HepG2 (cell line): Measurements from ENCODE around the gene WWTR1. TPM values are rescaled to one million over a fixed set of nuclear protein-coding genes. Genes with fewer than 3 reads are reported as not detected.
A peak's percentile ranks its signal among the peaks of the same experiment; 100 is the strongest.

Experiments used
- ATAC-seq: fragments of 200-7000 bp; cut with Tn5 transposase; 3 replicates; pipeline ENCODE4 v1.9.1; 2020; ENCODE audit warnings: mild to moderate bottlenecking, moderate library complexity
- Bru-seq: library from RNA; stranded (reverse); fragments of 400-500 nt; gene quantifications from one replicate; lab custom pipeline; 2021; lab: Mats Ljungman, UMichigan
- BruChase-seq, 2 experiments: library from RNA; stranded (reverse); fragments of 400-500 nt; gene quantifications; one replicate each; lab custom pipeline; 2021; lab: Mats Ljungman, UMichigan
- BruUV-seq: library from RNA; stranded (reverse); fragments of 400-500 nt; replicated peaks from 2 replicates; lab custom pipeline; 2021; lab: Mats Ljungman, UMichigan
- CTCF ChIA-PET: fragments of 300-600 bp; formaldehyde crosslinking; extraction: SDS; loops from one replicate; lab custom pipeline; 2021; ENCODE audit warnings: low total read pairs, inconsistent platforms, low intra/inter-chr PET ratio; lab: Yijun Ruan, JAX
- POLR2A ChIA-PET: fragments of 350-600 bp; sonication (Branson Sonifier 250); formaldehyde crosslinking; loops from one replicate; lab custom pipeline; 2020; ENCODE audit warnings: antibody characterized with exemption, inconsistent platforms; lab: Yijun Ruan, JAX
- DNase-seq: peaks from one replicate; pipeline ENCODE4 v3.0.0-alpha.2; 2015; ENCODE audit warnings: low spot score
- FAIRE-seq: peaks from 3 replicates; lab custom pipeline; 2011; peaks lifted over from hg19 to GRCh38; lab: Jason Lieb, UNC
- H2AFZ ChIP-seq: one replicate; pipeline ENCODE4 v1.6.1; 2011; ENCODE audit warnings: low read length, inconsistent platforms
- H3K27ac ChIP-seq: fragments of 300-600 bp; 3 replicates; pipeline ENCODE4 v1.8.0; 2011; ENCODE audit warnings: mixed run types, mild to moderate bottlenecking, mixed read lengths, low read length, inconsistent platforms; ENCODE audit not compliant: insufficient read depth; ENCODE audit errors: extremely low read length
- H3K27me3 ChIP-seq, 2 experiments: fragments of 200-600 bp in 1 of 2; 2 replicates in 1 of 2; 3 replicates in 1 of 2; pipeline versions ENCODE4 v1.6.0 to v1.8.0; 2011; ENCODE audit warnings: low read length in 2 of 2, mild to moderate bottlenecking in 2 of 2, moderate library complexity in 2 of 2, inconsistent platforms in 1 of 2; ENCODE audit not compliant: insufficient read depth in 2 of 2, control insufficient read depth in 1 of 2
- H3K36me3 ChIP-seq, 2 experiments: fragments of 200-600 bp in 1 of 2; replicated peaks in 1 of 2; 2 replicates in 1 of 2; 3 replicates in 1 of 2; pipeline versions ENCODE4 v1.5.1 to v1.8.0; 2011; ENCODE audit warnings: low read length in 2 of 2, inconsistent platforms in 1 of 2; ENCODE audit not compliant: insufficient read depth in 2 of 2, control insufficient read depth in 1 of 2
- H3K4me1 ChIP-seq: 2 replicates; pipeline ENCODE4 v1.5.1; 2012; ENCODE audit warnings: low read length, inconsistent platforms; ENCODE audit not compliant: insufficient read depth
- H3K4me2 ChIP-seq: 2 replicates; pipeline ENCODE4 v1.6.0; 2011; ENCODE audit warnings: low read depth, low read length, inconsistent platforms
- H3K4me3 ChIP-seq, 3 experiments: fragments of 200-600 bp in 1 of 3; sonication (generic), shearing (Covaris generic) in 1 of 3; replicated peaks in 1 of 3; 2 replicates each; pipeline ENCODE4 v1.5.1; 2011 to 2016; ENCODE audit warnings: low read length in 3 of 3, inconsistent platforms in 2 of 3, low read depth in 2 of 3, mild to moderate bottlenecking in 2 of 3, control low read depth in 1 of 3, mixed read lengths in 1 of 3; ENCODE audit not compliant: insufficient read depth in 1 of 3
- H3K79me2 ChIP-seq: one replicate; pipeline ENCODE4 v1.6.1; 2011; ENCODE audit warnings: low read length, inconsistent platforms; ENCODE audit not compliant: insufficient read depth
- H3K9ac ChIP-seq: 2 replicates; pipeline ENCODE4 v1.6.0; 2011; ENCODE audit warnings: mild to moderate bottlenecking, low read depth, low read length, inconsistent platforms; ENCODE audit not compliant: insufficient read depth
- H3K9me3 ChIP-seq: 2 replicates; pipeline ENCODE4 v1.5.1; 2012; ENCODE audit warnings: mild to moderate bottlenecking, low read length
- H4K20me1 ChIP-seq: 2 replicates; pipeline ENCODE4 v1.6.0; 2011; ENCODE audit warnings: inconsistent platforms, mild to moderate bottlenecking, low read length, moderate library complexity; ENCODE audit not compliant: insufficient read depth
- AKAP8 ChIP-seq: sonication (generic); formaldehyde crosslinking; IDR thresholded peaks from 2 replicates; pipeline ENCODE4 v1.5.1; 2020; ENCODE audit warnings: mild to moderate bottlenecking, missing genetic modification reagents
- HOXA9 ChIP-seq: sonication (generic); formaldehyde crosslinking; IDR thresholded peaks from 2 replicates; pipeline ENCODE4 v1.8.1; 2022; ENCODE audit warnings: missing genetic modification reagents, mild to moderate bottlenecking, moderate library complexity, borderline replicate concordance
- MED1 ChIP-seq: sonication (generic); formaldehyde crosslinking; IDR thresholded peaks from 2 replicates; pipeline ENCODE4 v1.4.0; 2020; ENCODE audit warnings: missing genetic modification reagents
- MXD4 ChIP-seq: IDR thresholded peaks from 2 replicates; pipeline ENCODE4 v1.6.1; 2016; ENCODE audit warnings: mild to moderate bottlenecking, missing biosample characterization, missing genetic modification reagents
- MXI1 ChIP-seq: IDR thresholded peaks from 3 replicates; pipeline ENCODE4 v1.6.1; 2012; ENCODE audit warnings: low read depth, low read length, inconsistent platforms, borderline replicate concordance
- ZBTB42 ChIP-seq: sonication (generic); formaldehyde crosslinking; IDR thresholded peaks from 2 replicates; pipeline ENCODE4 v1.5.0; 2020; ENCODE audit warnings: mild to moderate bottlenecking, missing genetic modification reagents
- ZNF232 ChIP-seq: sonication (generic); formaldehyde crosslinking; IDR thresholded peaks from 2 replicates; pipeline ENCODE4 v1.4.0; 2020; ENCODE audit warnings: missing genetic modification reagents, borderline replicate concordance
- ZNF564 ChIP-seq: sonication (generic); formaldehyde crosslinking; IDR thresholded peaks from 2 replicates; pipeline ENCODE4 v1.8.1; 2023; ENCODE audit warnings: mild to moderate bottlenecking, missing genetic modification reagents
- ZNF615 ChIP-seq: sonication (generic); formaldehyde crosslinking; IDR thresholded peaks from 2 replicates; pipeline ENCODE4 v1.5.0; 2020; ENCODE audit warnings: mild to moderate bottlenecking, missing genetic modification reagents, borderline replicate concordance
- ZNF670 ChIP-seq: sonication (generic); formaldehyde crosslinking; IDR thresholded peaks from 2 replicates; pipeline ENCODE4 v1.8.0; 2022; ENCODE audit warnings: mild to moderate bottlenecking, missing genetic modification reagents, borderline replicate concordance
- ZNF839 ChIP-seq: sonication (generic); formaldehyde crosslinking; IDR thresholded peaks from 2 replicates; pipeline ENCODE4 v1.4.0; 2020; ENCODE audit warnings: missing genetic modification reagents, mild to moderate bottlenecking, borderline replicate concordance
- WGBS: methylation state at CpG from one replicate; pipeline ENCODE4 v1.1.6; 2017; ENCODE audit warnings: low lambda C conversion rate; 5-methylcytosine and 5-hydroxymethylcytosine counted together
- in situ Hi-C: cut with HindIII; loops from 2 replicates; pipeline ENCODE4 v1.10.0; 2017; ENCODE audit warnings: low pct_unique_long_range_greater_than_20kb; ENCODE audit not compliant: extremely low pct_ligation_motif_present
- intact Hi-C: fragments of 100-400 bp; cut with micrococcal nuclease; formaldehyde crosslinking; loops from one replicate; pipeline ENCODE4 v1.10.0; 2022; ENCODE audit not compliant: unreplicated experiment
- long read RNA-seq, 2 experiments: library from RNA in 1 of 2; library from polyadenylated mRNA in 1 of 2; stranded (forward) in 1 of 2; unstranded in 1 of 2; transcript quantifications; one replicate each; pipeline ENCODE4 v2.0.0, GENCODE V29; 2019 to 2022
- polyA minus RNA-seq, 3 experiments: library from RNA; depleted of rRNA, polyadenylated mRNA; stranded (reverse); fragments of >200 nt; gene quantifications; 2 replicates each; pipeline ENCODE4 v1.2.3, GENCODE V29; 2011; ENCODE audit warnings: low replicate concordance in 1 of 3
- polyA plus RNA-seq, 8 experiments: library from polyadenylated mRNA; depleted of rRNA in 3 of 8; stranded (reverse) in 7 of 8; unstranded in 1 of 8; fragments of >200 nt; fragmentation: Illumina TruSeq in 4 of 8; extraction: Trizol in 4 of 8; gene quantifications; 2 replicates each; pipeline versions ENCODE4 v1.2.1 to v1.2.3, GENCODE V29; 2011 to 2016; ENCODE audit warnings: low read depth in 4 of 8, missing spikeins in 1 of 8, mixed read lengths in 1 of 8; ENCODE audit not compliant: insufficient read depth in 1 of 8
- total RNA-seq, 5 experiments: library from RNA; depleted of rRNA; stranded (reverse); fragments of >200 nt; fragmentation: Illumina TruSeq; extraction: Trizol; gene quantifications; 2 replicates each; pipeline ENCODE4 v1.2.3, GENCODE V29; 2016; ENCODE audit warnings: low read depth in 1 of 5
- TF ChIP-seq, protein P1 (sequence below): sonication (generic); formaldehyde crosslinking; IDR thresholded peaks from 2 replicates; pipeline ENCODE4 v1.5.1; 2020; ENCODE audit warnings: mild to moderate bottlenecking, missing genetic modification reagents, moderate library complexity
- TF ChIP-seq, protein P2 (sequence below): sonication (generic); formaldehyde crosslinking; IDR thresholded peaks from 2 replicates; pipeline ENCODE4 v1.4.0; 2020; ENCODE audit warnings: missing genetic modification reagents

The WWTR1 gene
- total RNA-seq (2016; rRNA removed; fragmentation: Illumina TruSeq; extraction: Trizol) (19.7 and 27.0 TPM in 2 replicates), polyA plus RNA-seq (2011; rRNA removed) (105 and 139 TPM in 2 replicates), polyA minus RNA-seq (2011; rRNA and poly(A)+ RNA removed; ENCODE audit: low replicate concordance) (71.2 and 129 TPM in 2 replicates), Bru-seq, nascent RNA (percentile 92 among the genes with signal in this experiment), BruChase-seq, experiment 1, labeled RNA remaining after a 6-hour chase (percentile 83 among the genes with signal in this experiment), BruChase-seq, experiment 2, labeled RNA remaining after a 2-hour chase (percentile 81 among the genes with signal in this experiment)
- 3.0 and 4.5 TPM in 2 replicates for total RNA-seq (2016; cell fraction: cytosol; rRNA removed; fragmentation: Illumina TruSeq; extraction: Trizol; ENCODE audit: low read depth)
- total RNA-seq (2016; cell fraction: insoluble cytoplasmic fraction; rRNA removed; fragmentation: Illumina TruSeq; extraction: Trizol): 18.2 and 25.1 TPM in 2 replicates
- 11.0 and 11.7 TPM in 2 replicates for total RNA-seq (2016; cell fraction: membrane; rRNA removed; fragmentation: Illumina TruSeq; extraction: Trizol)
- 22.2 and 23.3 TPM in 2 replicates for total RNA-seq (2016; cell fraction: nucleus; rRNA removed; fragmentation: Illumina TruSeq; extraction: Trizol)
- 87.9 and 94.0 TPM in 2 replicates for polyA plus RNA-seq (2011; cell fraction: cytosol; rRNA removed)
- 104 and 133 TPM in 2 replicates for polyA plus RNA-seq (2011; cell fraction: nucleus; rRNA removed)
- polyA plus RNA-seq (2012): 75.0 and 83.3 TPM in 2 replicates
- polyA plus RNA-seq (2016; cell fraction: cytosol; fragmentation: Illumina TruSeq; extraction: Trizol; ENCODE audit: low read depth): 5.5 and 5.7 TPM in 2 replicates
- 54.5 and 55.7 TPM in 2 replicates for polyA plus RNA-seq (2016; cell fraction: insoluble cytoplasmic fraction; fragmentation: Illumina TruSeq; extraction: Trizol; ENCODE audit: low read depth)
- 11.1 and 12.3 TPM in 2 replicates for polyA plus RNA-seq (2016; cell fraction: membrane; fragmentation: Illumina TruSeq; extraction: Trizol; ENCODE audit: low read depth)
- polyA plus RNA-seq (2016; cell fraction: nucleus; fragmentation: Illumina TruSeq; extraction: Trizol; ENCODE audit: insufficient read depth, low read depth): 38.7 and 40.5 TPM in 2 replicates
- 90.2 and 115 TPM in 2 replicates for polyA minus RNA-seq (2011; cell fraction: cytosol; rRNA and poly(A)+ RNA removed)
- polyA minus RNA-seq (2011; cell fraction: nucleus; rRNA and poly(A)+ RNA removed): 131 and 167 TPM in 2 replicates
- long read RNA-seq, experiment 1, transcript WWTR1-201 (7 exons, 2,103 nt): major isoform, 33 of 58 reads
- long read RNA-seq, experiment 1, partial matches to known transcripts: 5 of 58 reads
- long read RNA-seq, experiment 1, other reads (novel, unspliced or antisense): 20 of 58 reads
- long read RNA-seq, experiment 2, transcript WWTR1-201 (7 exons, 2,103 nt): major isoform, 39 of 138 reads
- long read RNA-seq, experiment 2, partial matches to known transcripts: 7 of 138 reads
- long read RNA-seq, experiment 2, other reads (novel, unspliced or antisense): 92 of 138 reads

DNA sequence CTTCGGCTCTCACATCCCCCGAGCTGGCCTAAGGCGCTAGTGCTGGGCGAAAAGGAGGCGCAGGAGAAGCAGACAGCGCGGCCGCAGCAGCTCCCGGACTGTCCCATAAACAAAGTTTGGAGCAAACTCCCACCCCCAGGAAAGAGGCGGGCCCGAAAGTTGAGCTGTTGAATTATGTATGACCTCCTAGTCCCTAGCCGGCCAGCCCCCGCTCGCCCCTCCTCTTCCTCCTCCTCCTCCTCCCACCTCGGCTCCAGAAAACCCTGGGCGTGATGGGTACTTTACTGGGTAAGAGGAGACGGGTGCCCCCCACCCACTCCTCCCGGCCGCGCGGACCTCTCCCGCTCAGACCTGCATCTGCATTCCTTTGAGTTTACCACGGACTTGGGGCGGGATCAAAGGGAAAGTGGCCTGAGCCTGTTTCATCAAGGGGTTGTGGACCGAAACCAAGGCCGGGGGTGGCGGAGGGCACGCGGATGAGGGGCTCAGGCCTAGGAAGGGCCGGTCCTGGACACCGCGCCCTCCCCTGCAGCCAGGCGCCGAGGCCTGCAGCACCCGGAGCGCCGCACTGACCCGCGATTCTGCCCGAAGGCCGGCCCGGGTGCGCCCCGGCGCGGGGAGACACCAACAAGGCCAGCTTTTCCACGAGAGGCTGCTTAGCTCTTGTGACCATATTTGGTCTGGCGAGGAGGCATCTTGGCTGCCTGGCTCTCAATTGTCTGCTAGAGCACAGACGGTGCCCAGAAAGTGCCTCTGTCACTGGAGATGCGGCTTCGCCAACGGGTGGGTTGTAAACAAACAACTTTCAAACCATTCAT lies at the start of gene WWTR1:
Gene WWTR1 (minus strand): TSS at position 100 of the 818 bp plus-strand sequence. CDS start 719 bp downstream, outside the sequence.
- peaks cover 49% of the 10 kb centered on the region for H3K79me2 ChIP-seq
- DNase-seq (peak; percentile 93), ATAC-seq (peak; percentile 81), FAIRE-seq (peak; percentile 66)
- peaks cover 24% of the 10 kb centered on the region for H4K20me1 ChIP-seq
- POLR2A ChIA-PET: interaction anchor here (0.7 to 4.8 kb wide), 24 partner anchors 11 to 1056 kb away, joined by 3 to 59 read pairs (median 4); partner anchors contain the start of gene COMMD2
- peak within 1 kb of the TSS; percentile 79 for H3K27ac ChIP-seq
- peak within 1 kb of the TSS; percentile 88 for H3K4me2 ChIP-seq
- 0% methylated on average over 14 of the region's 52 CpGs for WGBS
- CTCF ChIA-PET: interaction anchor here (1.2 kb wide), 1 partner anchor 89 kb away, joined by 4 read pairs; no protein-coding TSS in a partner anchor
- H3K36me3 ChIP-seq: peaks cover 0 to 10% of the 10 kb centered on the region in 2 experiments; a peak in 2 of 5 replicates
- H3K4me1 ChIP-seq: peaks cover 58% of the 10 kb centered on the region
- in situ Hi-C loops: no loop called here
- H3K27me3 ChIP-seq: no peaks in the 10 kb centered on the region; a peak in 1 of 5 replicates
- peak within 1 kb of the TSS; percentile 92 to 94 (median 93) for H3K4me3 ChIP-seq
- H3K9ac ChIP-seq: peak within 1 kb of the TSS; percentile 90
- intact Hi-C loops: loop anchor here (1.0 to 5.0 kb wide), 4 partner anchors 51 to 94 kb away; partner anchors contain the start of gene COMMD2
- BruUV-seq: TSS peak; percentile 84
- H2AFZ ChIP-seq: no peak within 1 kb of the TSS
- H3K9me3 ChIP-seq: no peaks in the 10 kb centered on the region
- peak; percentile 66 for TF ChIP-seq ZNF232 (CRISPR knock-in tag)
- peak; percentile 37; the same call in 2 of the 3 replicates for TF ChIP-seq MXI1
- 0 out of 2 replicates have a peak, but pooled peaks have one; percentile 13 for TF ChIP-seq MXD4 (CRISPR knock-in tag)
- peak; percentile 92; the same call in 1 of the 2 replicates for TF ChIP-seq ZNF615 (CRISPR knock-in tag)
- peak; percentile 69; the same call in 1 of the 2 replicates for TF ChIP-seq ZBTB42 (CRISPR knock-in tag)
- peak; percentile 30 for TF ChIP-seq MED1 (CRISPR knock-in tag)
- TF ChIP-seq ZNF670 (CRISPR knock-in tag): peak; percentile 37; the same call in 1 of the 2 replicates
- TF ChIP-seq, protein P1, sequence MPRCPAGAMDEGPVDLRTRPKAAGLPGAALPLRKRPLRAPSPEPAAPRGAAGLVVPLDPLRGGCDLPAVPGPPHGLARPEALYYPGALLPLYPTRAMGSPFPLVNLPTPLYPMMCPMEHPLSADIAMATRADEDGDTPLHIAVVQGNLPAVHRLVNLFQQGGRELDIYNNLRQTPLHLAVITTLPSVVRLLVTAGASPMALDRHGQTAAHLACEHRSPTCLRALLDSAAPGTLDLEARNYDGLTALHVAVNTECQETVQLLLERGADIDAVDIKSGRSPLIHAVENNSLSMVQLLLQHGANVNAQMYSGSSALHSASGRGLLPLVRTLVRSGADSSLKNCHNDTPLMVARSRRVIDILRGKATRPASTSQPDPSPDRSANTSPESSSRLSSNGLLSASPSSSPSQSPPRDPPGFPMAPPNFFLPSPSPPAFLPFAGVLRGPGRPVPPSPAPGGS: peak; percentile 50; the same call in 1 of the 2 replicates
- TF ChIP-seq, protein P2, sequence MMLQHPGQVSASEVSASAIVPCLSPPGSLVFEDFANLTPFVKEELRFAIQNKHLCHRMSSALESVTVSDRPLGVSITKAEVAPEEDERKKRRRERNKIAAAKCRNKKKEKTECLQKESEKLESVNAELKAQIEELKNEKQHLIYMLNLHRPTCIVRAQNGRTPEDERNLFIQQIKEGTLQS (CRISPR knock-in tag): peak; percentile 34; the same call in 1 of the 2 replicates
- 0 out of 2 replicates have a peak, but pooled peaks have one; percentile 44 for TF ChIP-seq ZNF839 (CRISPR knock-in tag)
- peak; percentile 9; the same call in 1 of the 2 replicates for TF ChIP-seq HOXA9 (CRISPR knock-in tag)
- peak; percentile 24; the same call in 1 of the 2 replicates for TF ChIP-seq AKAP8 (CRISPR knock-in tag)
- peak; percentile 91; the same call in 1 of the 2 replicates for TF ChIP-seq ZNF564 (CRISPR knock-in tag)
